Left renal cortex interstitium (tissue), 4 donors: ENCODE measurements around the gene ANO7. TPM values are rescaled to one million over a fixed set of nuclear protein-coding genes. Genes with fewer than 3 reads are reported as not detected.

Experiments
- DNase-seq, 4 donors: peaks; one replicate each; pipeline ENCODE4 v3.0.0-alpha.2; 2013; ENCODE audit warnings: low read depth in 4 of 4, low spot score in 2 of 4, missing footprints in 1 of 4
- polyA plus RNA-seq, 4 donors: library from polyadenylated mRNA; unstranded; fragments of 120-200 nt; gene quantifications; one replicate each; pipeline ENCODE4 v1.2.1, GENCODE V29; 2013; ENCODE audit not compliant: insufficient read length in 4 of 4

The ANO7 gene
- polyA plus RNA-seq, 4 donors, result 1.3 to 3.4 (median 1.9) TPM

DNA sequence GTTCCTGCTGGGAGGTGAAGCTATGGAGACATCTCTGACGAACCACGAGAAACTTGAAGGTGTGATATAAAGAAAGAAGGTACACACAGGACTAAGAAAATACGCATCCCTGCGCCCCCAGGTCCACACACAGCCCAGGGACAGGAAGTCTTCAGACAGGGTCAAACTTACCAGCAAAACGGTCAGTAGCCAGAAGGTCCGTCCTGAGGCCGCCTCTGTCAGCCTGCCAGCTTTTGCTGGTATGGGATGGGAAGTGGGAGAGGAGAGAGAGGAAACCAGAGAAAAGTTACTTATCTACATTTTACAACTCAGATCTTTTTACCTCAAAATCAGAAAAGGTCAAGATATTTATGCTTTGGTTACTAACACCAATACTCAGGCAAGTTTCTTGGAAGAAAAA is 79.8 kb downstream of the ANO7 start:
- DNase-seq, result no peak

DNA sequence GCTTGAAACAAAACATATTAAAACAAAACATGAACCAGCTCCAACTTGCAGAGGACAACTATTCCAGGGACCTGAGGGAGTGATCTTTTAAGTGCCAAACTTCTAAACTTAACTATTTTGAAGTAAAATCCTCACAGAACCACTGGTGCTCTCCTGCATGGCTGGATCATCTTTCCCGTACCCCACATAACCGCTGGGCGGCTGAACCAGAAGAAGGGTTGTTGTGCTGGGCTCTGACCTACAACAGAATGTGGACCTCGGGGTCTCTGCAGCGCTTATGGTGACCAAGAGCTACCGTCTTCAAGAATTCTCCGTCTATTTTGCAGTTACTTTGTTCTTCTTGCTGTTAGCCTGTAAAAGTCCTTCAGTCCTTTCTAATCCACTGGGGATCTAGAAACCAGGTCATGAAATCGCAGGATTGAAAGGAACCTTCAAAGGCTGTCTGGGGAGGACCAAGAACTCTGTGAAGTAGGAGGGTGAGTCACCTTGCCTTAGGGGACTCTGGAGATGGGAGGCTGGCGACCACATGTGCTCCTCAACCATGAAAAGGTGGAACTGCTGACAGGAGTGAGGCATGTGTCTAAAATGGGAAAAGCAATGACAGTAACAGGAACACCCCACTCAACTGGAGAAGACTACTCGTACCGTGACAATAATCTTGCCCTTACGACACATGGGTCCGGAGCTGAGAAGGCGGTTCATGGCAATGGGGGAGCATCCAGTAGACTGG is 80.4 kb downstream of the ANO7 start:
- no peak for DNase-seq

GRCh38 chr2:241269707-241270520 is 81.4 kb downstream of the ANO7 start:
- no peak for DNase-seq

GRCh38 chr2:241270531-241270930 is 82.1 kb downstream of the ANO7 start:
- DNase-seq, result no peak

- DNase-seq, result peak in 3 of 4 donors; percentile 9 to 42 (median 38)
Measured at GRCh38 chr2:241271706-241272302, 83.3 kb downstream of the ANO7 start.

- DNase-seq, result peak in 2 of 4 donors; percentile 19 to 20
Measured at GRCh38 chr2:241272303-241273209, 84.1 kb downstream of the ANO7 start.

- no peak for DNase-seq
Measured at GRCh38 chr2:241273210-241274020, 84.9 kb downstream of the ANO7 start.

DNA sequence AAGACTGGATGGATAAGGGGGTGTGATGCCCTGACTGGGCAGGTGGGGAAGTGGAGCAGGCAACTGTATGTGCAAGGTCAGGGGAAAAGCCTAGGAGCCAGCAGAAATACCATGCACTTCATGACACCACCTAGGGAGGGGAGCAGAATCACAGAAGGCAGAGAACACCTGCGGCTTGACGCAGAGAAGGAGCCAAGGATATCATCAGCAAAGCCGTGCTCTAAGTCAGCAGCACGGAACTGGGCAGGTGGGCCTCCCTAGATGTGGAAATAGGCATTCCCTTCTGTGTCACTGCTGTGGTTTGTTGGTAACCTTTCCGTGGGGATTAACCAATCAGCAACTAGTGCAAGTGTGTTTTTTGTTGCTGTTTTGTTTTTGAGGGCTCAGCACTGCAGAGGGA is 85.7 kb downstream of the ANO7 start:
- DNase-seq, result no peak

Other genes starting within 250 kb of the ANO7 start
- gene SNED1, start 190.1 kb upstream of the ANO7 start, polyA plus RNA-seq, result 10 to 100 TPM in 2 of 4 donors, 1 to 10 TPM in 2; 7.4 to 14.0 (median 9.4) TPM
- gene MTERF4, start 86.4 kb upstream of the ANO7 start, polyA plus RNA-seq, result 10 to 100 TPM; 49.5 to 83.9 (median 76.7) TPM
- 10 to 100 TPM; 10.3 to 26.7 (median 17.3) TPM for gene PASK, start 39.2 kb upstream of the ANO7 start, polyA plus RNA-seq
- 10 to 100 TPM; 80.2 to 90.8 (median 80.6) TPM for gene PPP1R7, start 38.2 kb upstream of the ANO7 start, polyA plus RNA-seq
- gene HDLBP, start 127.0 kb downstream of the ANO7 start, polyA plus RNA-seq, result 100 to 1,000 TPM; 338 to 397 (median 387) TPM
- 100 to 1,000 TPM; 538 to 630 (median 566) TPM for gene SEPTIN2, start 127.2 kb downstream of the ANO7 start, polyA plus RNA-seq
- 10 to 100 TPM; 44.4 to 65.8 (median 54.5) TPM for gene FARP2, start 167.6 kb downstream of the ANO7 start, polyA plus RNA-seq